IMR-90 (cell line): ENCODE results near the gene RAB29.

ENCODE experiments used
- BHLHE40 ChIP-seq: fragments of 150-350 bp; IDR thresholded peaks from 2 replicates; pipeline ENCODE4 v1.6.1; 2016; ENCODE audit warnings: mild to moderate bottlenecking, low read depth, low read length
- CEBPB ChIP-seq: IDR thresholded peaks from 2 replicates; pipeline ENCODE4 v1.6.1; 2012; ENCODE audit warnings: low read depth, low read length, improper control_type of control experiment
- CHD1 ChIP-seq: IDR thresholded peaks from 2 replicates; pipeline ENCODE4 v1.6.1; 2012; ENCODE audit warnings: low read depth, low read length, improper control_type of control experiment
- CTCF ChIP-seq: conservative IDR thresholded peaks from 2 replicates; pipeline ENCODE4 v1.5.1; 2012; ENCODE audit warnings: mild to moderate bottlenecking, low read depth, low read length, improper control_type of control experiment
- MAFK ChIP-seq: IDR thresholded peaks from 2 replicates; pipeline ENCODE4 v1.6.1; 2012; ENCODE audit warnings: low read depth, low read length, improper control_type of control experiment
- MAZ ChIP-seq: IDR thresholded peaks from 2 replicates; pipeline ENCODE4 v1.6.1; 2012; ENCODE audit warnings: low read depth, mild to moderate bottlenecking, low read length, improper control_type of control experiment, moderate library complexity, borderline replicate concordance
- MXI1 ChIP-seq: IDR thresholded peaks from 2 replicates; pipeline ENCODE4 v1.6.1; 2012; ENCODE audit warnings: low read depth, mild to moderate bottlenecking, low read length, moderate library complexity, borderline replicate concordance
- NFE2L2 ChIP-seq: fragments of 150-350 bp; IDR thresholded peaks from 2 replicates; pipeline ENCODE4 v1.6.1; 2016; ENCODE audit warnings: low read depth, mild to moderate bottlenecking, low read length
- POLR2A ChIP-seq: IDR thresholded peaks from 2 replicates; pipeline ENCODE4 v1.6.1; 2012; ENCODE audit warnings: mild to moderate bottlenecking, low read depth, low read length
- RAD21 ChIP-seq: IDR thresholded peaks from 2 replicates; pipeline ENCODE4 v1.6.1; 2012; ENCODE audit warnings: low read length, improper control_type of control experiment
- RCOR1 ChIP-seq: IDR thresholded peaks from 2 replicates; pipeline ENCODE4 v1.6.1; 2012; ENCODE audit warnings: mild to moderate bottlenecking, low read length, improper control_type of control experiment; ENCODE audit not compliant: insufficient replicate concordance
- SMC3 ChIP-seq: fragments of 150-350 bp; IDR thresholded peaks from 2 replicates; pipeline ENCODE4 v1.6.1; 2016; ENCODE audit warnings: low read depth, mild to moderate bottlenecking, antibody characterized with exemption, low read length, moderate library complexity
- TF ChIP-seq, protein P1 (sequence below): fragments of 150-350 bp; IDR thresholded peaks from 2 replicates; pipeline ENCODE4 v1.6.1; 2017; ENCODE audit warnings: mild to moderate bottlenecking, antibody characterized with exemption, low read length, low read depth
- TF ChIP-seq, protein P2 (sequence below): fragments of 150-350 bp; IDR thresholded peaks from 2 replicates; pipeline ENCODE4 v1.6.1; 2016; ENCODE audit warnings: low read depth, mild to moderate bottlenecking, low read length, moderate library complexity, borderline replicate concordance

DNA sequence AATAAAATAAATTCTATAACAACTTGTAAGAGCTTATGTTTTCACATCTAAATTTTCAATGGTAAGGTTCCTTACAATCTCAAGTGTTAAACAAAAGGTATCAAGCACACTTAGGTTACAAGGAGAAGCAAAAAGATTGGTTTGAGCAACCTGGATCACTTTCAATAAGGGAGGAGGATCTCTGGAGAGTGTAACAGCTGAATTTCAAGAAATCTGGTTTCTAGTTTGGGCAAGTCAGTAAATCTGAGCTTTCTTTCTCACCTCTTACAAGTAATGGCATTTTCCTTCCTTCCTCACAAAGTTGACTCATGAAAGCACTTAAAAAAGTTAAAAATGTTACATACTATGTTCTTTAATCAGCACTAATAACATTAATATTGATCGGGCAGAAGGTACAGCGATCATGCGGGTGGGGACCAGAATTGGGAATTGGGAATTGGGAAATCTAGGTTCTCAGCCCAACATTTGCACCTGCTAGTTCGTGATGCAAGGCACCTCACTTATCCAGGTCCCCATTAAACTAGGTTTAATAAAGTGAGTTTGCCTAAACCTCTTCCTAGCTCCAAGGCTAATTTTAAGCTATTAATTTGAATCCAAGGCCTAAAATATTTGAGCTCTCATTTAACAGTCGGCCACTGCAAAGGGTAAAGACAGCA lies 28.4 kb downstream of the RAB29 start:
- TF ChIP-seq CTCF (no peak), MAFK (no peak), MAZ (no peak), MXI1 (no peak), BHLHE40 (no peak), CHD1 (no peak), POLR2A (no peak), SMC3 (no peak), RCOR1 (no peak), RAD21 (no peak), CEBPB (no peak), NFE2L2 (no peak)
- TF ChIP-seq, protein P1, sequence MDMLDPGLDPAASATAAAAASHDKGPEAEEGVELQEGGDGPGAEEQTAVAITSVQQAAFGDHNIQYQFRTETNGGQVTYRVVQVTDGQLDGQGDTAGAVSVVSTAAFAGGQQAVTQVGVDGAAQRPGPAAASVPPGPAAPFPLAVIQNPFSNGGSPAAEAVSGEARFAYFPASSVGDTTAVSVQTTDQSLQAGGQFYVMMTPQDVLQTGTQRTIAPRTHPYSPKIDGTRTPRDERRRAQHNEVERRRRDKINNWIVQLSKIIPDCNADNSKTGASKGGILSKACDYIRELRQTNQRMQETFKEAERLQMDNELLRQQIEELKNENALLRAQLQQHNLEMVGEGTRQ: no peak
- TF ChIP-seq, protein P2, sequence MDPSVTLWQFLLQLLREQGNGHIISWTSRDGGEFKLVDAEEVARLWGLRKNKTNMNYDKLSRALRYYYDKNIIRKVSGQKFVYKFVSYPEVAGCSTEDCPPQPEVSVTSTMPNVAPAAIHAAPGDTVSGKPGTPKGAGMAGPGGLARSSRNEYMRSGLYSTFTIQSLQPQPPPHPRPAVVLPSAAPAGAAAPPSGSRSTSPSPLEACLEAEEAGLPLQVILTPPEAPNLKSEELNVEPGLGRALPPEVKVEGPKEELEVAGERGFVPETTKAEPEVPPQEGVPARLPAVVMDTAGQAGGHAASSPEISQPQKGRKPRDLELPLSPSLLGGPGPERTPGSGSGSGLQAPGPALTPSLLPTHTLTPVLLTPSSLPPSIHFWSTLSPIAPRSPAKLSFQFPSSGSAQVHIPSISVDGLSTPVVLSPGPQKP: no peak
